Keratinocyte (primary cell): ENCODE results near the gene IPO11. TPM values are rescaled to one million over a fixed set of nuclear protein-coding genes. Genes with fewer than 3 reads are reported as not detected.

Source experiments
- DNase-seq: peaks from one replicate; pipeline ENCODE4 v3.0.0-alpha.2; 2011; ENCODE audit warnings: low read depth, missing footprints, low spot score
- FAIRE-seq: peaks from 2 replicates; lab custom pipeline; 2011; peaks lifted over from hg19 to GRCh38; lab: Jason Lieb, UNC
- H2AFZ ChIP-seq: 2 replicates; pipeline ENCODE4 v1.6.0; 2012; ENCODE audit warnings: low read length, control low read depth, inconsistent platforms; ENCODE audit not compliant: control insufficient read depth
- H3K27ac ChIP-seq: 2 replicates; pipeline ENCODE4 v1.5.1; 2011; ENCODE audit warnings: low read length; ENCODE audit not compliant: control insufficient read depth, insufficient read depth
- H3K27me3 ChIP-seq: 3 replicates; pipeline ENCODE4 v1.6.0; 2011; ENCODE audit warnings: low read length; ENCODE audit not compliant: control insufficient read depth, insufficient read depth; ENCODE audit errors: extremely low read depth
- H3K36me3 ChIP-seq, 2 experiments: 2 replicates in 1 of 2; 3 replicates in 1 of 2; pipeline ENCODE4 v1.5.1; 2011; ENCODE audit warnings: low read length in 2 of 2, mild to moderate bottlenecking in 1 of 2; ENCODE audit not compliant: control insufficient read depth in 2 of 2, insufficient read depth in 2 of 2; ENCODE audit errors: extremely low read depth in 1 of 2
- H3K4me1 ChIP-seq: 3 replicates; pipeline ENCODE4 v1.5.1; 2011; ENCODE audit warnings: low read length; ENCODE audit not compliant: control insufficient read depth, insufficient read depth; ENCODE audit errors: extremely low read depth
- H3K4me2 ChIP-seq: 3 replicates; pipeline ENCODE4 v1.6.0; 2011; ENCODE audit warnings: low read depth, low read length; ENCODE audit not compliant: control insufficient read depth, insufficient read depth; ENCODE audit errors: extremely low read depth
- H3K4me3 ChIP-seq, 3 experiments: fragments of 200-600 bp in 1 of 3; sonication (generic) in 1 of 3; 2 replicates in 2 of 3; 3 replicates in 1 of 3; pipeline ENCODE4 v1.5.1; 2011 to 2016; ENCODE audit warnings: low read length in 3 of 3, mild to moderate bottlenecking in 3 of 3, control low read depth in 2 of 3, inconsistent platforms in 1 of 3, low read depth in 1 of 3, mixed read lengths in 1 of 3, mixed run types in 1 of 3, moderate library complexity in 1 of 3; ENCODE audit not compliant: control insufficient read depth in 2 of 3, insufficient read depth in 2 of 3; ENCODE audit errors: extremely low read depth in 1 of 3
- H3K79me2 ChIP-seq: 2 replicates; pipeline ENCODE4 v1.6.0; 2012; ENCODE audit warnings: low read length; ENCODE audit not compliant: control insufficient read depth, insufficient read depth
- H3K9ac ChIP-seq: 3 replicates; pipeline ENCODE4 v1.6.0; 2011; ENCODE audit warnings: low read length; ENCODE audit not compliant: control insufficient read depth, insufficient read depth; ENCODE audit errors: extremely low read depth
- H3K9me1 ChIP-seq: 3 replicates; pipeline ENCODE4 v1.6.0; 2011; ENCODE audit warnings: low read length; ENCODE audit not compliant: control insufficient read depth, insufficient read depth; ENCODE audit errors: extremely low read depth
- H3K9me3 ChIP-seq: 2 replicates; pipeline ENCODE4 v1.5.1; 2012; ENCODE audit warnings: low read depth, low read length; ENCODE audit not compliant: control insufficient read depth
- H4K20me1 ChIP-seq: 3 replicates; pipeline ENCODE4 v1.6.0; 2011; ENCODE audit warnings: low read length; ENCODE audit not compliant: control insufficient read depth, insufficient read depth; ENCODE audit errors: extremely low read depth
- EZH2 ChIP-seq: IDR thresholded peaks from one replicate; pipeline ENCODE4 v1.6.1; 2012; ENCODE audit warnings: inconsistent platforms, mild to moderate bottlenecking, low read length, moderate library complexity
- dilution Hi-C: fragments of 300-500 bp; cut with MboI; formaldehyde crosslinking; loops from one replicate; pipeline ENCODE4 v1.7.0; 2020; ENCODE audit warnings: low sequenced_read_pairs; ENCODE audit not compliant: extremely low pct_ligation_motif_present
- polyA plus RNA-seq, 5 experiments: library from polyadenylated mRNA; depleted of rRNA in 3 of 5; stranded (reverse) in 3 of 5; stranded (forward) in 1 of 5; unstranded in 1 of 5; fragments of >200 nt; gene quantifications; 1 replicate in 1 of 5; 2 replicates in 3 of 5; 3 replicates in 1 of 5; pipeline versions ENCODE4 v1.2.1 to v1.2.3, GENCODE V29; 2011 to 2012; ENCODE audit warnings: missing spikeins in 2 of 5, low read depth in 1 of 5, low replicate concordance in 1 of 5
- TF ChIP-seq, protein P1 (sequence below), 3 experiments: IDR thresholded peaks in 1 of 3; conservative IDR thresholded peaks in 1 of 3; optimal IDR thresholded peaks in 1 of 3; 2 replicates in 2 of 3; 3 replicates in 1 of 3; pipeline versions ENCODE3 to v1.5.1; 2011; ENCODE audit warnings: low read length in 3 of 3, mild to moderate bottlenecking in 3 of 3, moderate library complexity in 2 of 3, control low read depth in 1 of 3, inconsistent platforms in 1 of 3; ENCODE audit not compliant: insufficient read depth in 2 of 3; ENCODE audit errors: extremely low read depth in 1 of 3

The IPO11 gene
- polyA plus RNA-seq, 1 donor (not counting 4 experiments of a cell fraction or from before 2014, with no cell fraction given), result 34.7 TPM

DNA sequence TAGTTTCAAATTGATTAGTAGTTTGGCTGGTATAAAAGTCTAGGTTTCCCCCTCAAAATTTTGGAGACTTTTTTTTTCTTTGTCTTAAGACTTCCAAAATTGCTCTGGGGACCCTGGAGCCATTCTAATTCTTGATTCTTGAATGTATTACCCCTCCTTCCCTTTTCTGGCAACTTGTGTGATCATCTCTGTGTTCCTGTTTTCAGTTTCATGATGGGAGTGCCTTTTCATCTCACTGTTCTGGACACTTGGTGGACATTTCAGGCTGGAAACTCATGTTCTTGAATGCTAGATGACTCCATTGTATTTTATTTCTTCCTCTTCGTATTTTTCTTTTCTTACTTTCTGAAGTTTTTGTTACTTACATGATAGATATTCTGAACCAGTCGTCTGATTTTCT lies 108.8 kb downstream of the IPO11 start:
- H3K4me1 ChIP-seq, result no peaks in the 10 kb centered on the region
- H3K27ac ChIP-seq, result no peak overlapping the region
- no peaks in the 10 kb centered on the region for H3K27me3 ChIP-seq
- FAIRE-seq, result no peak
- no peak overlapping the region for H3K9ac ChIP-seq
- H3K9me3 ChIP-seq, result no peaks in the 10 kb centered on the region
- no peak overlapping the region for H2AFZ ChIP-seq
- no peaks in the 10 kb centered on the region for H3K79me2 ChIP-seq
- DNase-seq, result no peak
- H3K9me1 ChIP-seq, result no peaks in the 10 kb centered on the region
- H3K4me2 ChIP-seq, result no peak overlapping the region
- peaks cover 2 to 8% of the 10 kb centered on the region in 2 experiments for H3K36me3 ChIP-seq
- dilution Hi-C loops, result no loop called here
- H3K4me3 ChIP-seq, result no peak overlapping the region
- H4K20me1 ChIP-seq, result no peaks in the 10 kb centered on the region
- no peak for TF ChIP-seq EZH2
- TF ChIP-seq, protein P1, sequence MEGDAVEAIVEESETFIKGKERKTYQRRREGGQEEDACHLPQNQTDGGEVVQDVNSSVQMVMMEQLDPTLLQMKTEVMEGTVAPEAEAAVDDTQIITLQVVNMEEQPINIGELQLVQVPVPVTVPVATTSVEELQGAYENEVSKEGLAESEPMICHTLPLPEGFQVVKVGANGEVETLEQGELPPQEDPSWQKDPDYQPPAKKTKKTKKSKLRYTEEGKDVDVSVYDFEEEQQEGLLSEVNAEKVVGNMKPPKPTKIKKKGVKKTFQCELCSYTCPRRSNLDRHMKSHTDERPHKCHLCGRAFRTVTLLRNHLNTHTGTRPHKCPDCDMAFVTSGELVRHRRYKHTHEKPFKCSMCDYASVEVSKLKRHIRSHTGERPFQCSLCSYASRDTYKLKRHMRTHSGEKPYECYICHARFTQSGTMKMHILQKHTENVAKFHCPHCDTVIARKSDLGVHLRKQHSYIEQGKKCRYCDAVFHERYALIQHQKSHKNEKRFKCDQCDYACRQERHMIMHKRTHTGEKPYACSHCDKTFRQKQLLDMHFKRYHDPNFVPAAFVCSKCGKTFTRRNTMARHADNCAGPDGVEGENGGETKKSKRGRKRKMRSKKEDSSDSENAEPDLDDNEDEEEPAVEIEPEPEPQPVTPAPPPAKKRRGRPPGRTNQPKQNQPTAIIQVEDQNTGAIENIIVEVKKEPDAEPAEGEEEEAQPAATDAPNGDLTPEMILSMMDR (optimal IDR thresholded peaks at IDR 0.05 in 1 of 3, IDR thresholded peaks at IDR 0.05 in 1 of 3, conservative IDR thresholded peaks at IDR 0.05 in 1 of 3; ENCODE audit: extremely low read depth in 1 of 3, insufficient read depth in 2 of 3, low read length in 3 of 3), result no peak

DNA sequence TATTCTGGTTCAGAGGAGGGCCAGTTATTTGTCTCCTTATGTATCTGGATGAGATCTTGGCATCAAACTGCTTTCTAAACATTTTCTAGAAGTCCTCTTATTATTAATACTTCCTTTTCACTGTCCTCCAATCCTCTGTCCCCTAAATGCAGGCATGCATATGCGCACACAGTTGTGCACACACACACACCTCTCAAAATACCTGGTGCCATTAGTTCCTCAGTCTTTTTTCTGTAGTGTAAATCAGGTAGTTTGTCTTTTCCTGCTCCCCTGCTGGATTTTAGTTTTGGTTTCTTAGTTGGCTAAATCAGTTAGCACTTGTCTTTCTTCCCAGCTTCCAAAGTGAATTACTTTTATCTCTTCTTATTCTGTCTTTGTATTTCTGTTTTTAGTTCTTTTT lies 110.2 kb downstream of the IPO11 start:
- H3K27me3 ChIP-seq, result no peaks in the 10 kb centered on the region
- no peak overlapping the region for H2AFZ ChIP-seq
- H3K9me3 ChIP-seq, result no peaks in the 10 kb centered on the region
- H3K4me1 ChIP-seq, result no peaks in the 10 kb centered on the region
- H3K36me3 ChIP-seq, result peaks cover 2 to 8% of the 10 kb centered on the region in 2 experiments
- DNase-seq, result no peak
- no peaks in the 10 kb centered on the region for H3K9me1 ChIP-seq
- H3K4me3 ChIP-seq, result no peak overlapping the region
- no peaks in the 10 kb centered on the region for H4K20me1 ChIP-seq
- no peaks in the 10 kb centered on the region for H3K79me2 ChIP-seq
- TF ChIP-seq, protein P1 (optimal IDR thresholded peaks at IDR 0.05 in 1 of 3, IDR thresholded peaks at IDR 0.05 in 1 of 3, conservative IDR thresholded peaks at IDR 0.05 in 1 of 3; ENCODE audit: extremely low read depth in 1 of 3, insufficient read depth in 2 of 3, low read length in 3 of 3), result no peak
- no peak for TF ChIP-seq EZH2
- H3K9ac ChIP-seq, result no peak overlapping the region
- H3K4me2 ChIP-seq, result no peak overlapping the region
- no peak for FAIRE-seq
- no peak overlapping the region for H3K27ac ChIP-seq
- dilution Hi-C loops, result no loop called here
